ENCODE results near the gene JAML. TPM values are rescaled to one million over a fixed set of nuclear protein-coding genes. Genes with fewer than 3 reads are reported as not detected.

Gene JAML
- total and polyA plus RNA-seq, 12 donors: 0.50 to 19.5 (median 2.1) TPM

GRCh38 chr11:118201966-118202365 lies 22.8 kb downstream of the JAML start:
- no peak overlapping the region for H3K4me3 ChIP-seq
- peak overlapping the region in 1 of 10 donors; percentile 45 for H3K27ac ChIP-seq
- no peak for DNase-seq
- 94 to 95% methylated on average over 2 of the region's 2 CpGs for WGBS, 2 donors
- TF ChIP-seq, protein P1, sequence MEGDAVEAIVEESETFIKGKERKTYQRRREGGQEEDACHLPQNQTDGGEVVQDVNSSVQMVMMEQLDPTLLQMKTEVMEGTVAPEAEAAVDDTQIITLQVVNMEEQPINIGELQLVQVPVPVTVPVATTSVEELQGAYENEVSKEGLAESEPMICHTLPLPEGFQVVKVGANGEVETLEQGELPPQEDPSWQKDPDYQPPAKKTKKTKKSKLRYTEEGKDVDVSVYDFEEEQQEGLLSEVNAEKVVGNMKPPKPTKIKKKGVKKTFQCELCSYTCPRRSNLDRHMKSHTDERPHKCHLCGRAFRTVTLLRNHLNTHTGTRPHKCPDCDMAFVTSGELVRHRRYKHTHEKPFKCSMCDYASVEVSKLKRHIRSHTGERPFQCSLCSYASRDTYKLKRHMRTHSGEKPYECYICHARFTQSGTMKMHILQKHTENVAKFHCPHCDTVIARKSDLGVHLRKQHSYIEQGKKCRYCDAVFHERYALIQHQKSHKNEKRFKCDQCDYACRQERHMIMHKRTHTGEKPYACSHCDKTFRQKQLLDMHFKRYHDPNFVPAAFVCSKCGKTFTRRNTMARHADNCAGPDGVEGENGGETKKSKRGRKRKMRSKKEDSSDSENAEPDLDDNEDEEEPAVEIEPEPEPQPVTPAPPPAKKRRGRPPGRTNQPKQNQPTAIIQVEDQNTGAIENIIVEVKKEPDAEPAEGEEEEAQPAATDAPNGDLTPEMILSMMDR (IDR thresholded peaks at IDR 0.05): no peak
- H3K36me3 ChIP-seq: peaks cover 0 to 61% (median 0%) of the 10 kb centered on the region in 9 donors
- no peak for ATAC-seq
- intact Hi-C loops (cut with DNase I): loop anchor here in 3 of 10 donors (2.0 to 5.0 kb wide), 3 partner anchors 145 to 151 kb away; no protein-coding TSS in a partner anchor
- H3K27me3 ChIP-seq: no peaks in the 10 kb centered on the region
- H3K4me1 ChIP-seq: peaks cover 0 to 62% (median 19%) of the 10 kb centered on the region in 9 donors
- H3K9me3 ChIP-seq: no peaks in the 10 kb centered on the region

- Histone ChIP-seq H3K4me1 (peaks cover 0 to 53% (median 11%) of the 10 kb centered on the region in 9 donors), H3K9me3 (no peaks in the 10 kb centered on the region), H3K27ac (peak overlapping the region in 1 of 10 donors; percentile 45), H3K4me3 (no peak overlapping the region), H3K36me3 (peaks cover 0 to 70% (median 0%) of the 10 kb centered on the region in 9 donors), H3K27me3 (no peaks in the 10 kb centered on the region)
- intact Hi-C loops (cut with DNase I): loop anchor here in 3 of 10 donors (2.0 to 5.0 kb wide), 3 partner anchors 146 to 152 kb away; no protein-coding TSS in a partner anchor
- ATAC-seq (no peak), DNase-seq (no peak)
- 86 to 90% methylated on average over 9 of the region's 9 CpGs for WGBS, 2 donors
- TF ChIP-seq, protein P1 (IDR thresholded peaks at IDR 0.05): no peak
These were observed 23.7 kb downstream of the JAML start for GRCh38 chr11:118200901-118201680.

GRCh38 chr11:118200497-118200896 lies 24.3 kb downstream of the JAML start:
- no peak for DNase-seq
- Histone ChIP-seq H3K27ac (no peak overlapping the region), H3K4me3 (no peak overlapping the region), H3K27me3 (no peaks in the 10 kb centered on the region), H3K9me3 (no peaks in the 10 kb centered on the region), H3K36me3 (peaks cover 0 to 70% (median 0%) of the 10 kb centered on the region in 9 donors), H3K4me1 (peaks cover 0 to 48% (median 14%) of the 10 kb centered on the region in 9 donors)
- 88 to 95% methylated on average over 5 of the region's 5 CpGs for WGBS, 2 donors
- intact Hi-C loops (cut with DNase I): loop anchor here in 3 of 10 donors (2.0 to 5.0 kb wide), 3 partner anchors 147 to 152 kb away; no protein-coding TSS in a partner anchor
- TF ChIP-seq, protein P1 (IDR thresholded peaks at IDR 0.05): no peak
- no peak for ATAC-seq

GRCh38 chr11:118199135-118199534 lies 25.7 kb downstream of the JAML start:
- WGBS, 2 donors: 54 to 56% methylated on average over 6 of the region's 6 CpGs
- H3K9me3 ChIP-seq: no peaks in the 10 kb centered on the region
- peak overlapping the region in 5 of 10 donors; percentile 18 to 50 (median 27) for H3K27ac ChIP-seq
- no peak for ATAC-seq
- H3K36me3 ChIP-seq: peaks cover 0 to 71% (median 0%) of the 10 kb centered on the region in 9 donors
- no peak for DNase-seq
- peaks cover 3 to 47% (median 20%) of the 10 kb centered on the region in 9 donors for H3K4me1 ChIP-seq
- H3K4me3 ChIP-seq: no peak overlapping the region
- TF ChIP-seq, protein P1 (IDR thresholded peaks at IDR 0.05): no peak
- intact Hi-C loops (cut with DNase I): loop anchor here (2.0 to 10.0 kb wide), 10 partner anchors 53 to 306 kb away; partner anchors contain the start of gene MPZL3 (in 1 of the 10)
- H3K27me3 ChIP-seq: no peaks in the 10 kb centered on the region
